NCI-H748 treated with DMSO at 0.1 percent for 48 hours (cell line): ENCODE measurements around the gene GNB3.
A peak's percentile ranks its signal among the peaks of the same experiment; 100 is the strongest.
"Not testable (repeated sequence)": the region's sequence is repeated elsewhere in the genome, so short reads cannot be mapped to it uniquely, and the experiment has no call there.

Source experiments
- DNase-seq: peaks from one replicate; lab custom pipeline; 2025; lab: John Stamatoyannopoulos, UW

GNB3 gene

GRCh38 chr12:6883683-6884082, 43.0 kb downstream of the GNB3 start:
- no peak for DNase-seq

- DNase-seq, result no peak
Observed at GRCh38 chr12:6884539-6884938, 43.8 kb downstream of the GNB3 start.

GRCh38 chr12:6886206-6886999, 45.7 kb downstream of the GNB3 start:
- DNase-seq, result not testable (repeated sequence)

- DNase-seq, result no peak
Observed at GRCh38 chr12:6887460-6887859, 46.7 kb downstream of the GNB3 start.

- DNase-seq, result no peak
Observed at GRCh38 chr12:6888360-6888759, 47.6 kb downstream of the GNB3 start.

- DNase-seq, result not testable (repeated sequence)
Observed at GRCh38 chr12:6888794-6889193, 48.1 kb downstream of the GNB3 start.

GRCh38 chr12:6889775-6890573, 49.2 kb downstream of the GNB3 start:
- not testable (repeated sequence) for DNase-seq

- peak; percentile 70 for DNase-seq
Observed at GRCh38 chr12:6890789-6891645, 50.3 kb downstream of the GNB3 start.

- DNase-seq, result no peak
Observed at GRCh38 chr12:6891646-6892001, 50.9 kb downstream of the GNB3 start.

- DNase-seq, result not testable (repeated sequence)
Observed at GRCh38 chr12:6892683-6893082, 52.0 kb downstream of the GNB3 start.

- no peak for DNase-seq
Observed at GRCh38 chr12:6894321-6894720, 53.6 kb downstream of the GNB3 start.
